ENCODE data around the gene C3.

DNA sequence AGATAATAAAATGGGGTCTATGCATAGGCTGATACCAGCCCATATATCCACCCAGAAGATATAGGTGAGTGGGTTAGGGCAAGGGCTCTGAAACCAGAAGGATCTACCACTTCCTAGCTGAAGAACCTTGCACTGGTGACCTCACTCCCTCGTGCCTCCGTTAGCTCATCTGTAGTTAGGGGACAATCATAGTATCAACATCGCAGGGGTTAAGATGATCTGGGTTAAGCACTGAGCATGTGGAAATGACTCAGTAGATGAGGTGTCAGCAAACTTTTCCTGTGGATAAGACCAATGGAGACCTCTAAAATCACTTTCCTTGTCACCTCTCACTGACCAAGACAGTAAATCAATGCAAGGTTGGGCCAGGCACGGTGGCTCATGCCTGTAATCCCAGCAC is 81.0 kb downstream of the C3 start:
- TF ChIP-seq, protein P1, sequence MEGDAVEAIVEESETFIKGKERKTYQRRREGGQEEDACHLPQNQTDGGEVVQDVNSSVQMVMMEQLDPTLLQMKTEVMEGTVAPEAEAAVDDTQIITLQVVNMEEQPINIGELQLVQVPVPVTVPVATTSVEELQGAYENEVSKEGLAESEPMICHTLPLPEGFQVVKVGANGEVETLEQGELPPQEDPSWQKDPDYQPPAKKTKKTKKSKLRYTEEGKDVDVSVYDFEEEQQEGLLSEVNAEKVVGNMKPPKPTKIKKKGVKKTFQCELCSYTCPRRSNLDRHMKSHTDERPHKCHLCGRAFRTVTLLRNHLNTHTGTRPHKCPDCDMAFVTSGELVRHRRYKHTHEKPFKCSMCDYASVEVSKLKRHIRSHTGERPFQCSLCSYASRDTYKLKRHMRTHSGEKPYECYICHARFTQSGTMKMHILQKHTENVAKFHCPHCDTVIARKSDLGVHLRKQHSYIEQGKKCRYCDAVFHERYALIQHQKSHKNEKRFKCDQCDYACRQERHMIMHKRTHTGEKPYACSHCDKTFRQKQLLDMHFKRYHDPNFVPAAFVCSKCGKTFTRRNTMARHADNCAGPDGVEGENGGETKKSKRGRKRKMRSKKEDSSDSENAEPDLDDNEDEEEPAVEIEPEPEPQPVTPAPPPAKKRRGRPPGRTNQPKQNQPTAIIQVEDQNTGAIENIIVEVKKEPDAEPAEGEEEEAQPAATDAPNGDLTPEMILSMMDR (IDR thresholded peaks at IDR 0.05) = no peak
- no peak for TF ChIP-seq POLR2A (IDR thresholded peaks at IDR 0.05)

All from thyroid gland (tissue), 4 donors.